Liver (tissue), 3 donors: ENCODE data around the gene NFE2L2.

Source experiments
- CTCF ChIP-seq: fragments of 150-350 bp; IDR thresholded peaks from 2 replicates; pipeline ENCODE4 v1.5.1; 2017; ENCODE audit warnings: improper control_type of control experiment, low read depth, low read length; ENCODE audit not compliant: missing input control
- EGR1 ChIP-seq, 2 donors: IDR thresholded peaks; 2 replicates each; pipeline ENCODE4 v1.6.1; 2016 to 2018; ENCODE audit warnings: antibody characterized with exemption in 2 of 2, low read depth in 2 of 2
- FOXA1 ChIP-seq: IDR thresholded peaks from 2 replicates; pipeline ENCODE4 v1.6.1; 2016; ENCODE audit warnings: antibody characterized with exemption
- FOXA2 ChIP-seq: IDR thresholded peaks from 2 replicates; pipeline ENCODE4 v1.6.1; 2016; ENCODE audit warnings: antibody characterized with exemption
- GABPA ChIP-seq, 2 donors: IDR thresholded peaks in 1 of 2; conservative IDR thresholded peaks in 1 of 2; 2 replicates each; pipeline ENCODE4 v1.6.1; 2016; ENCODE audit warnings: antibody characterized with exemption in 2 of 2, mild to moderate bottlenecking in 1 of 2, moderate library complexity in 1 of 2
- JUND ChIP-seq, 2 donors: IDR thresholded peaks; 2 replicates each; pipeline ENCODE4 v1.6.1; 2016; ENCODE audit warnings: antibody characterized with exemption in 2 of 2
- MAX ChIP-seq: IDR thresholded peaks from 2 replicates; pipeline ENCODE4 v1.6.1; 2016; ENCODE audit warnings: antibody characterized with exemption
- RAD21 ChIP-seq, 2 donors: IDR thresholded peaks; 2 replicates each; pipeline ENCODE4 v1.6.1; 2016; ENCODE audit warnings: antibody characterized with exemption in 2 of 2, mild to moderate bottlenecking in 2 of 2
- REST ChIP-seq: IDR thresholded peaks from 2 replicates; pipeline ENCODE4 v1.6.1; 2016; ENCODE audit warnings: antibody characterized with exemption, mild to moderate bottlenecking
- SP1 ChIP-seq: IDR thresholded peaks from 2 replicates; pipeline ENCODE4 v1.6.1; 2018; ENCODE audit warnings: antibody characterized with exemption, mild to moderate bottlenecking
- TAF1 ChIP-seq: conservative IDR thresholded peaks from 2 replicates; pipeline ENCODE4 v1.6.1; 2016; ENCODE audit warnings: antibody characterized with exemption, mild to moderate bottlenecking
- YY1 ChIP-seq: IDR thresholded peaks from 2 replicates; pipeline ENCODE4 v1.6.1; 2016; ENCODE audit warnings: antibody characterized with exemption, mild to moderate bottlenecking
- ZBTB33 ChIP-seq: IDR thresholded peaks from 2 replicates; pipeline ENCODE4 v1.6.1; 2016; ENCODE audit warnings: antibody characterized with exemption
- donor health status: healthy.
- donor health status: healthy.

- TF ChIP-seq CTCF (no peak), TAF1 (no peak), GABPA (IDR thresholded peaks at IDR 0.05 in 1 of 2, conservative IDR thresholded peaks at IDR 0.05 in 1 of 2) (no peak), YY1 (peak; percentile 88), SP1 (peak; percentile 18), MAX (no peak), EGR1 (IDR thresholded peaks at IDR 0.05; ENCODE audit: low read depth in 2 of 2) (no peak), FOXA2 (no peak), ZBTB33 (no peak), REST (no peak), JUND (IDR thresholded peaks at IDR 0.05) (peak; percentile 49 to 76), FOXA1 (no peak), RAD21 (IDR thresholded peaks at IDR 0.05) (no peak)
These were observed 22.2 kb downstream of the NFE2L2 start for GRCh38 chr2:177242121-177242987.
